Measurements from ENCODE around the gene KAT6B.

GRCh38 chr10:74842301-74842954, 16.0 kb downstream of the KAT6B start:
- TF ChIP-seq POLR2A (IDR thresholded peaks at IDR 0.05): no peak
- TF ChIP-seq, protein P1, sequence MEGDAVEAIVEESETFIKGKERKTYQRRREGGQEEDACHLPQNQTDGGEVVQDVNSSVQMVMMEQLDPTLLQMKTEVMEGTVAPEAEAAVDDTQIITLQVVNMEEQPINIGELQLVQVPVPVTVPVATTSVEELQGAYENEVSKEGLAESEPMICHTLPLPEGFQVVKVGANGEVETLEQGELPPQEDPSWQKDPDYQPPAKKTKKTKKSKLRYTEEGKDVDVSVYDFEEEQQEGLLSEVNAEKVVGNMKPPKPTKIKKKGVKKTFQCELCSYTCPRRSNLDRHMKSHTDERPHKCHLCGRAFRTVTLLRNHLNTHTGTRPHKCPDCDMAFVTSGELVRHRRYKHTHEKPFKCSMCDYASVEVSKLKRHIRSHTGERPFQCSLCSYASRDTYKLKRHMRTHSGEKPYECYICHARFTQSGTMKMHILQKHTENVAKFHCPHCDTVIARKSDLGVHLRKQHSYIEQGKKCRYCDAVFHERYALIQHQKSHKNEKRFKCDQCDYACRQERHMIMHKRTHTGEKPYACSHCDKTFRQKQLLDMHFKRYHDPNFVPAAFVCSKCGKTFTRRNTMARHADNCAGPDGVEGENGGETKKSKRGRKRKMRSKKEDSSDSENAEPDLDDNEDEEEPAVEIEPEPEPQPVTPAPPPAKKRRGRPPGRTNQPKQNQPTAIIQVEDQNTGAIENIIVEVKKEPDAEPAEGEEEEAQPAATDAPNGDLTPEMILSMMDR (IDR thresholded peaks at IDR 0.05): no peak
